ENCODE results near the gene MUC15.
"Not testable (repeated sequence)": the region's sequence is repeated elsewhere in the genome, so short reads cannot be mapped to it uniquely, and the experiment has no call there.

GRCh38 chr11:26595207-26595865 is 23.3 kb upstream of the MUC15 start:
- TF ChIP-seq POU6F1 (CRISPR knock-in tag; IDR thresholded peaks at IDR 0.05; ENCODE audit: borderline replicate concordance, low read depth); ZFP30 (CRISPR knock-in tag; IDR thresholded peaks at IDR 0.05); ISL1 (CRISPR knock-in tag; IDR thresholded peaks at IDR 0.05); PATZ1 (CRISPR knock-in tag; IDR thresholded peaks at IDR 0.05; ENCODE audit: borderline replicate concordance): not testable (repeated sequence)

All from SK-N-SH treated with all-trans-retinoic acid at 6 μM for 48 hours (cell line).